HG03095 (cell line): ENCODE data around the gene SEMA3A.
"Not testable (repeated sequence)": the region's sequence is repeated elsewhere in the genome, so short reads cannot be mapped to it uniquely, and the experiment has no call there.

Experiments
- ATAC-seq: cut with Tn5 transposase; IDR thresholded peaks from one replicate; pipeline ENCODE4 v1.9.1; 2021; ENCODE audit warnings: moderate library complexity; ENCODE audit not compliant: unreplicated experiment

Gene SEMA3A

GRCh38 chr7:84154991-84155781, 39.4 kb downstream of the SEMA3A start:
- ATAC-seq: no peak

- no peak for ATAC-seq
These were observed 41.6 kb downstream of the SEMA3A start for GRCh38 chr7:84152995-84153394.

GRCh38 chr7:84150370-84150769, 44.2 kb downstream of the SEMA3A start:
- not testable (repeated sequence) for ATAC-seq

GRCh38 chr7:84149573-84149972, 45.0 kb downstream of the SEMA3A start:
- ATAC-seq: no peak

- no peak for ATAC-seq
These were observed 48.7 kb downstream of the SEMA3A start for GRCh38 chr7:84145892-84146291.

GRCh38 chr7:84144935-84145334, 49.7 kb downstream of the SEMA3A start:
- ATAC-seq: no peak

- ATAC-seq: no peak
These were observed 50.1 kb downstream of the SEMA3A start for GRCh38 chr7:84144480-84144879.

GRCh38 chr7:84142726-84143125, 51.9 kb downstream of the SEMA3A start:
- ATAC-seq: no peak

- no peak for ATAC-seq
These were observed 54.4 kb downstream of the SEMA3A start for GRCh38 chr7:84139986-84140729.

- no peak for ATAC-seq
These were observed 56.2 kb downstream of the SEMA3A start for GRCh38 chr7:84138411-84138810.

- ATAC-seq: no peak
These were observed 56.8 kb downstream of the SEMA3A start for GRCh38 chr7:84137812-84138211.

- ATAC-seq: no peak
These were observed 57.8 kb downstream of the SEMA3A start for GRCh38 chr7:84136809-84137208.

- no peak for ATAC-seq
These were observed 58.3 kb downstream of the SEMA3A start for GRCh38 chr7:84136336-84136735.

GRCh38 chr7:84134169-84134568, 60.4 kb downstream of the SEMA3A start:
- ATAC-seq: no peak

GRCh38 chr7:84125654-84126053, 68.9 kb downstream of the SEMA3A start:
- ATAC-seq: no peak

GRCh38 chr7:84123965-84124547, 70.5 kb downstream of the SEMA3A start:
- ATAC-seq: no peak

GRCh38 chr7:84122582-84123360, 71.8 kb downstream of the SEMA3A start:
- no peak for ATAC-seq

- ATAC-seq: no peak
These were observed 77.3 kb downstream of the SEMA3A start for GRCh38 chr7:84117304-84117703.

- no peak for ATAC-seq
These were observed 80.4 kb downstream of the SEMA3A start for GRCh38 chr7:84113906-84114850.

GRCh38 chr7:84113286-84113685, 81.3 kb downstream of the SEMA3A start:
- no peak for ATAC-seq
